HG03565 (cell line): ENCODE results near the gene WDR17.
A peak's percentile ranks its signal among the peaks of the same experiment; 100 is the strongest.

ENCODE experiments used
- ATAC-seq: cut with Tn5 transposase; IDR thresholded peaks from one replicate; pipeline ENCODE4 v1.9.1; 2021; ENCODE audit warnings: mild to moderate bottlenecking, moderate library complexity; ENCODE audit not compliant: unreplicated experiment

WDR17 gene

GRCh38 chr4:176065435-176066291 lies at the start of gene WDR17:
TSS of gene WDR17 (plus strand) at chr4:176065841. CDS start at chr4:176111581, 45,740 bp downstream.
- peak; percentile 100 for ATAC-seq

- no peak for ATAC-seq
These were observed 49.0 kb upstream of the WDR17 start for GRCh38 chr4:176016601-176017000.

GRCh38 chr4:176020481-176021085 lies 45.1 kb upstream of the WDR17 start:
- ATAC-seq, result no peak

GRCh38 chr4:176030391-176030790 lies 35.2 kb upstream of the WDR17 start:
- ATAC-seq, result no peak

GRCh38 chr4:176031922-176032321 lies 33.7 kb upstream of the WDR17 start:
- no peak for ATAC-seq

GRCh38 chr4:176032454-176032853 lies 33.2 kb upstream of the WDR17 start:
- no peak for ATAC-seq

GRCh38 chr4:176034499-176034898 lies 31.1 kb upstream of the WDR17 start:
- ATAC-seq, result no peak

GRCh38 chr4:176034936-176035335 lies 30.7 kb upstream of the WDR17 start:
- no peak for ATAC-seq

GRCh38 chr4:176036585-176037205 lies 28.9 kb upstream of the WDR17 start:
- peak; percentile 63 for ATAC-seq

GRCh38 chr4:176038789-176039188 lies 26.9 kb upstream of the WDR17 start:
- no peak for ATAC-seq

- ATAC-seq, result no peak
These were observed 23.4 kb upstream of the WDR17 start for GRCh38 chr4:176042195-176042594.

GRCh38 chr4:176043838-176044588 lies 21.6 kb upstream of the WDR17 start:
- ATAC-seq, result no peak

- no peak for ATAC-seq
These were observed 21.1 kb upstream of the WDR17 start for GRCh38 chr4:176044589-176044951.

GRCh38 chr4:176048631-176049030 lies 17.0 kb upstream of the WDR17 start:
- no peak for ATAC-seq

- ATAC-seq, result peak; percentile 98
These were observed 12.9 kb upstream of the WDR17 start for GRCh38 chr4:176052744-176053143.

GRCh38 chr4:176053785-176054184 lies 11.9 kb upstream of the WDR17 start:
- ATAC-seq, result no peak

GRCh38 chr4:176054942-176055341 lies 10.7 kb upstream of the WDR17 start:
- ATAC-seq, result no peak

GRCh38 chr4:176063718-176064117 lies 1.9 kb upstream of the WDR17 start:
- no peak for ATAC-seq

- ATAC-seq, result no peak
These were observed 1.1 kb upstream of the WDR17 start for GRCh38 chr4:176064539-176064938.

GRCh38 chr4:176066757-176067156 lies 1.1 kb downstream of the WDR17 start:
- ATAC-seq, result no peak

GRCh38 chr4:176077561-176077960 lies 11.9 kb downstream of the WDR17 start:
- no peak for ATAC-seq
